ENCODE measurements around the gene CRHR2. TPM values are rescaled to one million over a fixed set of nuclear protein-coding genes. Genes with fewer than 3 reads are reported as not detected.

Gene CRHR2
- total RNA-seq, 1 experiment from 2014 or later, result not detected

GRCh38 chr7:30633223-30633622 is 49.0 kb downstream of the CRHR2 start:
- Histone ChIP-seq H3K36me3 (ENCODE audit: insufficient read depth, low read length) (peaks cover 78% of the 10 kb centered on the region), H3K4me3 (ENCODE audit: low read length) (no peak overlapping the region), H2AFZ (ENCODE audit: low read length) (no peak overlapping the region), H3K9me3 (ENCODE audit: low read length) (no peaks in the 10 kb centered on the region), H3K27me3 (ENCODE audit: low read length) (no peaks in the 10 kb centered on the region), H4K20me1 (ENCODE audit: insufficient read depth, low read depth, low read length) (no peaks in the 10 kb centered on the region), H3K79me2 (ENCODE audit: low read length) (peaks cover 62% of the 10 kb centered on the region), H3K4me1 (ENCODE audit: low read length) (no peaks in the 10 kb centered on the region), H3K9ac (ENCODE audit: low read length) (no peak overlapping the region), H3K4me2 (ENCODE audit: low read depth, low read length, poor library complexity, severe bottlenecking) (no peak overlapping the region), H3K9me2 (replicated peaks; ENCODE audit: insufficient read depth, low read length) (no peaks in the 10 kb centered on the region), H3K27ac (ENCODE audit: low read length) (no peak overlapping the region)
- no peak for DNase-seq

DNA sequence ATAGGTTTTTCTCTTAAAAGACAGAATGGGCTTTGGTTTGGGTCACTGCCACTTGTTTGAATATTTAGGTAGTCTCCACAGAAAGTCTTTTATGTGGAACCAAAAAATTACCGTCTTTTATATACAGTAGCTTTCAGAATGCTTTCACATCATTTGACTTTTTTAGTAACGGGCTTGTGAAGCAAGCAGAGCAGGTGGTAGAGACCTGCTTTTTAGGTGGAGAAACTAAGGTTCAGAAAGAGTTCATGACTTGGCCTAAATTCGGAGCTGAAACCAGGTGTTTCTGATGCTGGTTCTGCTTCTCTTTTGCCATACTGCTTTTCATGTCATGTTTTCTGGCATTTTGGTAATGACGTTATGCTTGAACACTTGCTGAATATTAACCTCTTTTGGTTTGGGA is 51.3 kb downstream of the CRHR2 start:
- no peak for DNase-seq
- Histone ChIP-seq H3K9ac (ENCODE audit: low read length) (no peak overlapping the region), H3K27me3 (ENCODE audit: low read length) (no peaks in the 10 kb centered on the region), H3K27ac (ENCODE audit: low read length) (no peak overlapping the region), H3K79me2 (ENCODE audit: low read length) (peaks cover 60% of the 10 kb centered on the region), H3K36me3 (ENCODE audit: insufficient read depth, low read length) (peaks cover 94% of the 10 kb centered on the region), H3K9me2 (replicated peaks; ENCODE audit: insufficient read depth, low read length) (no peaks in the 10 kb centered on the region), H3K4me3 (ENCODE audit: low read length) (no peak overlapping the region), H3K4me2 (ENCODE audit: low read depth, low read length, poor library complexity, severe bottlenecking) (no peak overlapping the region), H3K4me1 (ENCODE audit: low read length) (no peaks in the 10 kb centered on the region), H3K9me3 (ENCODE audit: low read length) (no peaks in the 10 kb centered on the region), H2AFZ (ENCODE audit: low read length) (no peak overlapping the region), H4K20me1 (ENCODE audit: insufficient read depth, low read depth, low read length) (no peaks in the 10 kb centered on the region)

DNA sequence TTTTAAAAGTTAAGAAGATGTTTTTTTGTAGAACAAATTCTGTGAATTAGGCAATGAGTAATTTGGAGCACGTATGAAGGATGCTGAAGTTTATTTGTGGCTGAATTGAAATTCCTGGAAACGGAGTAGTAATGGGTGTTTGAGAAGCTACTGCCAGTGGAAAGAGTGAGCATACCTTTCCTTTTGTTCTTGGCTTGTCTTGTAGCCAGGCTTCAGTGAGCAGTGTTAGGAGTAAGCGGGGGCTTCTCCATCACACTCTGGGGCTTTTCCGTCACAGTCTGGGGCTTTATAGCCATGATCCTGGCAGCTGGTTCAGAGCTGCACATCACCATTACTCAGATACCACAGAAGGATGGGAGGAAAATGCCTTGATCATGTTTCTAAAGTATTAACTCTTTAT is 55.2 kb downstream of the CRHR2 start:
- no peak overlapping the region for H3K4me3 ChIP-seq (ENCODE audit: low read length)
- no peaks in the 10 kb centered on the region for H3K9me3 ChIP-seq (ENCODE audit: low read length)
- no peaks in the 10 kb centered on the region for H3K9me2 ChIP-seq (replicated peaks; ENCODE audit: insufficient read depth, low read length)
- peaks cover 87% of the 10 kb centered on the region for H3K36me3 ChIP-seq (ENCODE audit: insufficient read depth, low read length)
- no peak overlapping the region for H3K27ac ChIP-seq (ENCODE audit: low read length)
- peaks cover 37% of the 10 kb centered on the region for H3K79me2 ChIP-seq (ENCODE audit: low read length)
- DNase-seq, result no peak
- no peaks in the 10 kb centered on the region for H4K20me1 ChIP-seq (ENCODE audit: insufficient read depth, low read depth, low read length)
- H3K27me3 ChIP-seq (ENCODE audit: low read length), result no peaks in the 10 kb centered on the region
- no peak overlapping the region for H2AFZ ChIP-seq (ENCODE audit: low read length)
- no peaks in the 10 kb centered on the region for H3K4me1 ChIP-seq (ENCODE audit: low read length)
- no peak overlapping the region for H3K9ac ChIP-seq (ENCODE audit: low read length)
- H3K4me2 ChIP-seq (ENCODE audit: low read depth, low read length, poor library complexity, severe bottlenecking), result no peak overlapping the region

- H3K9ac ChIP-seq (ENCODE audit: low read length), result no peak overlapping the region
- H3K27me3 ChIP-seq (ENCODE audit: low read length), result no peaks in the 10 kb centered on the region
- H3K27ac ChIP-seq (ENCODE audit: low read length), result no peak overlapping the region
- H3K9me3 ChIP-seq (ENCODE audit: low read length), result no peaks in the 10 kb centered on the region
- no peak overlapping the region for H3K4me2 ChIP-seq (ENCODE audit: low read depth, low read length, poor library complexity, severe bottlenecking)
- no peak for DNase-seq
- no peaks in the 10 kb centered on the region for H3K9me2 ChIP-seq (replicated peaks; ENCODE audit: insufficient read depth, low read length)
- H3K36me3 ChIP-seq (ENCODE audit: insufficient read depth, low read length), result peaks cover 86% of the 10 kb centered on the region
- no peak overlapping the region for H2AFZ ChIP-seq (ENCODE audit: low read length)
- peaks cover 33% of the 10 kb centered on the region for H3K79me2 ChIP-seq (ENCODE audit: low read length)
- no peak overlapping the region for H3K4me3 ChIP-seq (ENCODE audit: low read length)
- H4K20me1 ChIP-seq (ENCODE audit: insufficient read depth, low read depth, low read length), result no peaks in the 10 kb centered on the region
- H3K4me1 ChIP-seq (ENCODE audit: low read length), result no peaks in the 10 kb centered on the region
Observed at GRCh38 chr7:30625283-30625682, 57.0 kb downstream of the CRHR2 start.

- Histone ChIP-seq H2AFZ (ENCODE audit: low read length) (no peak overlapping the region), H3K9me2 (replicated peaks; ENCODE audit: insufficient read depth, low read length) (no peaks in the 10 kb centered on the region), H3K4me3 (ENCODE audit: low read length) (no peak overlapping the region), H3K27me3 (ENCODE audit: low read length) (no peaks in the 10 kb centered on the region), H3K9ac (ENCODE audit: low read length) (no peak overlapping the region), H3K36me3 (ENCODE audit: insufficient read depth, low read length) (peaks cover 90% of the 10 kb centered on the region), H3K9me3 (ENCODE audit: low read length) (no peaks in the 10 kb centered on the region), H3K4me2 (ENCODE audit: low read depth, low read length, poor library complexity, severe bottlenecking) (no peak overlapping the region), H4K20me1 (ENCODE audit: insufficient read depth, low read depth, low read length) (0 out of 2 replicates have a peak, but pooled peaks cover 5% of the 10 kb centered on the region), H3K79me2 (ENCODE audit: low read length) (peaks cover 60% of the 10 kb centered on the region), H3K4me1 (ENCODE audit: low read length) (no peaks in the 10 kb centered on the region), H3K27ac (ENCODE audit: low read length) (no peak overlapping the region)
- DNase-seq, result no peak
Observed at GRCh38 chr7:30618961-30619360, 63.3 kb downstream of the CRHR2 start.

GRCh38 chr7:30618080-30618676 is 64.1 kb downstream of the CRHR2 start:
- DNase-seq, result no peak
- peaks cover 90% of the 10 kb centered on the region for H3K36me3 ChIP-seq (ENCODE audit: insufficient read depth, low read length)
- H4K20me1 ChIP-seq (ENCODE audit: insufficient read depth, low read depth, low read length), result peaks cover 5% of the 10 kb centered on the region; the same call in 1 of the 2 replicates
- H3K4me1 ChIP-seq (ENCODE audit: low read length), result no peaks in the 10 kb centered on the region
- no peak overlapping the region for H3K4me2 ChIP-seq (ENCODE audit: low read depth, low read length, poor library complexity, severe bottlenecking)
- peaks cover 60% of the 10 kb centered on the region for H3K79me2 ChIP-seq (ENCODE audit: low read length)
- H3K27ac ChIP-seq (ENCODE audit: low read length), result no peak overlapping the region
- no peaks in the 10 kb centered on the region for H3K9me3 ChIP-seq (ENCODE audit: low read length)
- H3K4me3 ChIP-seq (ENCODE audit: low read length), result no peak overlapping the region
- H2AFZ ChIP-seq (ENCODE audit: low read length), result no peak overlapping the region
- H3K9ac ChIP-seq (ENCODE audit: low read length), result no peak overlapping the region
- H3K27me3 ChIP-seq (ENCODE audit: low read length), result no peaks in the 10 kb centered on the region
- no peaks in the 10 kb centered on the region for H3K9me2 ChIP-seq (replicated peaks; ENCODE audit: insufficient read depth, low read length)

DNA sequence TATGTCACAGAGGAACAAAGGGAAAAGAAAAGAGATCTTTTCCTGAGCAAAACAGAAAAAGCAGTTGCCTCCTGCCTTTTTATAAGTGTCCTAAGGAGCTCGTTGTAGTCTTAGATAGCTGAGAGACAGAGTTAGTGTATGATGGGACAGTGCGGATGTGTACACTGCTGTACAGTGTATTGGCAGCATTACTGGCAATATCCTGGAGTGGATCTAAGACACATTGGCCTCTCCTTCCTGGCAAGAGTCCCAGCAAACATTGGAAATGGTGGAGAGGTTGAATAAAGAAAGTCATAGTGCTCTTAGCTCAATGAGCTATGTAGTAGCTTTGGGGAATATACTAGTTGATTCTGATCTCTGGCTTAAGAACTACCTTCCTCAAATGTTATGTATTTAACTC is 64.9 kb downstream of the CRHR2 start:
- Histone ChIP-seq H3K27ac (ENCODE audit: low read length) (no peak overlapping the region), H3K4me1 (ENCODE audit: low read length) (no peaks in the 10 kb centered on the region), H3K9me3 (ENCODE audit: low read length) (no peaks in the 10 kb centered on the region), H4K20me1 (ENCODE audit: insufficient read depth, low read depth, low read length) (peaks cover 5% of the 10 kb centered on the region; the same call in 1 of the 2 replicates), H3K9ac (ENCODE audit: low read length) (no peak overlapping the region), H3K79me2 (ENCODE audit: low read length) (peaks cover 66% of the 10 kb centered on the region), H3K9me2 (replicated peaks; ENCODE audit: insufficient read depth, low read length) (no peaks in the 10 kb centered on the region), H3K27me3 (ENCODE audit: low read length) (no peaks in the 10 kb centered on the region), H3K36me3 (ENCODE audit: insufficient read depth, low read length) (peaks cover 92% of the 10 kb centered on the region), H3K4me2 (ENCODE audit: low read depth, low read length, poor library complexity, severe bottlenecking) (no peak overlapping the region), H2AFZ (ENCODE audit: low read length) (no peak overlapping the region), H3K4me3 (ENCODE audit: low read length) (no peak overlapping the region)
- DNase-seq, result no peak

- no peaks in the 10 kb centered on the region for H3K9me3 ChIP-seq (ENCODE audit: low read length)
Observed at GRCh38 chr7:30616318-30616717, 65.9 kb downstream of the CRHR2 start.

More at GRCh38 chr7:30616318-30616717, 65.9 kb downstream of the CRHR2 start:
- H3K4me1 ChIP-seq (ENCODE audit: low read length), result no peaks in the 10 kb centered on the region
- H3K4me3 ChIP-seq (ENCODE audit: low read length), result no peak overlapping the region
- peaks cover 68% of the 10 kb centered on the region for H3K79me2 ChIP-seq (ENCODE audit: low read length)
- H3K9ac ChIP-seq (ENCODE audit: low read length), result no peak overlapping the region
- peaks cover 5% of the 10 kb centered on the region; the same call in 1 of the 2 replicates for H4K20me1 ChIP-seq (ENCODE audit: insufficient read depth, low read depth, low read length)
- no peak overlapping the region for H2AFZ ChIP-seq (ENCODE audit: low read length)
- no peaks in the 10 kb centered on the region for H3K9me2 ChIP-seq (replicated peaks; ENCODE audit: insufficient read depth, low read length)
- H3K4me2 ChIP-seq (ENCODE audit: low read depth, low read length, poor library complexity, severe bottlenecking), result no peak overlapping the region
- H3K36me3 ChIP-seq (ENCODE audit: insufficient read depth, low read length), result peaks cover 88% of the 10 kb centered on the region
- DNase-seq, result no peak
- H3K27ac ChIP-seq (ENCODE audit: low read length), result no peak overlapping the region
- no peaks in the 10 kb centered on the region for H3K27me3 ChIP-seq (ENCODE audit: low read length)
